HG03457 (cell line): Measurements from ENCODE around the gene AATF.

Experiments used
- ATAC-seq: cut with Tn5 transposase; IDR thresholded peaks from one replicate; pipeline ENCODE4 v1.9.1; 2021; ENCODE audit warnings: moderate number of reproducible peaks; ENCODE audit not compliant: unreplicated experiment

AATF gene, protein sequence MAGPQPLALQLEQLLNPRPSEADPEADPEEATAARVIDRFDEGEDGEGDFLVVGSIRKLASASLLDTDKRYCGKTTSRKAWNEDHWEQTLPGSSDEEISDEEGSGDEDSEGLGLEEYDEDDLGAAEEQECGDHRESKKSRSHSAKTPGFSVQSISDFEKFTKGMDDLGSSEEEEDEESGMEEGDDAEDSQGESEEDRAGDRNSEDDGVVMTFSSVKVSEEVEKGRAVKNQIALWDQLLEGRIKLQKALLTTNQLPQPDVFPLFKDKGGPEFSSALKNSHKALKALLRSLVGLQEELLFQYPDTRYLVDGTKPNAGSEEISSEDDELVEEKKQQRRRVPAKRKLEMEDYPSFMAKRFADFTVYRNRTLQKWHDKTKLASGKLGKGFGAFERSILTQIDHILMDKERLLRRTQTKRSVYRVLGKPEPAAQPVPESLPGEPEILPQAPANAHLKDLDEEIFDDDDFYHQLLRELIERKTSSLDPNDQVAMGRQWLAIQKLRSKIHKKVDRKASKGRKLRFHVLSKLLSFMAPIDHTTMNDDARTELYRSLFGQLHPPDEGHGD

DNA sequence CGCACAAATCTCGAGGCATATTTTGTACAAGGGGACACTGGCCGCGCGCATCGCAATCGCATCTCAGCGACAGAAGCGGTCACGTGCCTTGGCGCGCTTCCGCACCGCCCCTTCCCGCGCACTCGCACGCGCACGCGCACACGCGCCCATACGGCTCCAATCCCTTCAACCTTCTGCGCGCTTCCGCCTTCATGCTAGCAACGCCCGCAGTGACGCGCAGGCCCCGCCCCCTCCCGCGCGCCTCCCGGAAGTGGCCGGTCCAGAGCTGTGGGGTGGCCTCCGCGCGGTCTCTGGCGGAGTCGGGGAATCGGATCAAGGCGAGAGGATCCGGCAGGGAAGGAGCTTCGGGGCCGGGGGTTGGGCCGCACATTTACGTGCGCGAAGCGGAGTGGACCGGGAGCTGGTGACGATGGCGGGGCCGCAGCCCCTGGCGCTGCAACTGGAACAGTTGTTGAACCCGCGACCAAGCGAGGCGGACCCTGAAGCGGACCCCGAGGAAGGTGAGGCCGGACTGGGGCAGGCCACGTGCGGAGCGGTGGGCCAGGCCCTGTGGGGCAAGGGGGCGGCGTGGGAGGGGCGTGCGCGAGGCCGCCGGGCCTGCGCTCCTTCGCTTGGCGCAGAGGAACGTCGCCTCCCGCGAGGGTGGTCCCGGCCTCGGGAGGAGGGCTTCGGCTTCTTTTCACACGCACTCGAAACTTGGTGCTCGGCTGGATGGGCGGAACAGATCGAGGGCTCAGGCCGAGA is at the start of gene AATF:
Gene AATF, plus strand, starts transcription at position 238 of the 744 bp plus-strand sequence. Its CDS starts 172 bp downstream, at position 410.
- ATAC-seq, result peak; percentile 78

DNA sequence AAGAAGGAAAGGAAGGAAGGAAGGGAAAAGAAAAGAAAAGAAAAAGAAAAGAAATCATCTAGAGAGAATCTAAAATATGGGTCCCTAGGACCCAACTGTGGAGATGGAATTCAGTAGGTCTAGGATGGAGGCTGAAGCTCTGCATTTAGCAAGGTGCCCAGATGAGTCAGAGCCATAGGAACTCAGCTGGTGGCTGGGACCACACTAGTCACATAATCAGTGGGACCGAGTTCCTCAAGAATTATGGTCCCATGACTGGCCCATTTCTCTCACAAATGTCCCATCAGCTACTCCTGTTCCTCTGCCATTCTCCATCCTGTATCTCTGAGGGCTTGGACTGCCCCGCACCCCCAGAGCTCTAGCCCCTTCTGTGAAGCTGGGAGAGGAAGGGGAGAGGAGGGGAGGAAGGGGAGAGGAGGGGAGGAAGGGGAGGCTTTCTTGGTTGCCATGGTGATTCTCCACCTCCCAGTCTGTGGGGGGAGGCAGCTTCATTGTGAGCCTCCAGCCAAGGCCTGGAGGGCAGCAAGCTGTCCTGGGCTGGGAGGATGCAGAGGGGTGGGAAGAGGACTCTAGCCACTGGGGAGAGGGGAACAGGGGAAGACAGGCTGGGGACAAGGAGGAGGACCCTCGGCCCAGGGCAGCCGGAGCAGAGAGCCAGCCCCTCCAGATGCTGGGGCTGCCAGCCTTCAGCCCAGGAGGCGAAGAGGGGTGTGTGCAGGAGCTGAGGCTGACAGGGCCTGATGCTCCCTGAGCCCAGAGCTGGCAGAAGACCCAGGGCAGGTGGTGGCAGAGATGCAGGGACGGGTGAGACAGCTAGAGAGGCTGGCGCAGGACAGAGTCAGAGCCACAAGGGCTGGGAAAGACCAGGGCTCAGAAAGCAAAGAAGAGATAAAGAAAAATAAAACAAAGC is 49.2 kb upstream of the AATF start:
- no peak for ATAC-seq

DNA sequence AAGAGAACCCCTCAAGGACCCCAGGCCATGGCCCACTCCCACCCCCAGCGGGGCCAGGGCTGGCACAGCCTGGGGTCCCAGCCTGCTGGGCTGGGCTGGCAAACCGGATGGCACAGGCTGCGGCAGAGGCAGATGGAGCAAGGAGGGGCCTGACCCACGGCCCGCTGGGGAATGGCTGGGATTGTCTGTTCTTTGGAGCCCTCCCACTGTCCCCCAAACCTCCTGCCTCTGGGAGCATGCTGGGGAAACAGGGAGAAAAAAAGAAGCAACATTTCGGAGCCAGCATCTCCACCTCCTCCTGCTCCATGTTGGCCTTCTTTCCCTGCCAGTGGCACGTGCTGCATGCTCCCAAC is 48.6 kb upstream of the AATF start:
- ATAC-seq, result no peak

DNA sequence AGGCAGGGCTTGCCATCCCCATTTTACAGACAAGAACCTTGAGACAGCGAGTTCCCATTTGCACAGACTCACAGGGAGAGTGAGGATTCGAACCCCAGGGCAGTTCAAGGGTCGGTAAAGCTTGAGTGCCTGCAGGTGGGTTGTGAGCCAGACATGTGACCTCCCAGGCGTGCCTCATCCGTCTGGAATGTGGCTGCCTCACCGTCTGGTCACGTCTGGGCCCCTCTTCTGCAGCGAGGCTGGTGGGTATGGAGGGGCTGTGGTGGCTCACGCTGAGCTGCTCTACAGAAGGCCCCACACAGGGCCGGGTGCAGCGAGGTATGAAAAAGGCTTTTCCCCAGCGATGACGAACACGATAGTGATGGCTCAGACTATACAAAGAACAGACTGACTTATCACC is 47.2 kb upstream of the AATF start:
- ATAC-seq, result no peak

DNA sequence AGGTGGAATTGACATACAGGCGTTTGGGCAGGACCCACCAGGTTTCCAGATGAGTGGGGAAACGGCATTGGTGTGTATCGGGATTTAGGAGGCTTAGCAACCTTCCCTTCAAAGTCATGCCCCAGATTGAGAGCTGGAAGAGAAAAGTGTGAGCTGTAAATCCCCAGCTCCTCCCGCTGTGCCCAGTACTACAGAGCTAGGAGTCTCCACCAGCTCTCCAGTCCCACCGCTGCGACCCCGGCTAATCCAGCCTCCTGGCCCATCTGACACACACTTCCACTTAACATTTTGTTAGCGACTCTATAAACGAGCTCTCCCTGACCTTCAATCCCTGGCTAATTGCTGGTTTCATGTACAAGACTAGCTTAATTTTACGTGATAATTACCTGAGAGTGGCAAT is 41.3 kb upstream of the AATF start:
- no peak for ATAC-seq

DNA sequence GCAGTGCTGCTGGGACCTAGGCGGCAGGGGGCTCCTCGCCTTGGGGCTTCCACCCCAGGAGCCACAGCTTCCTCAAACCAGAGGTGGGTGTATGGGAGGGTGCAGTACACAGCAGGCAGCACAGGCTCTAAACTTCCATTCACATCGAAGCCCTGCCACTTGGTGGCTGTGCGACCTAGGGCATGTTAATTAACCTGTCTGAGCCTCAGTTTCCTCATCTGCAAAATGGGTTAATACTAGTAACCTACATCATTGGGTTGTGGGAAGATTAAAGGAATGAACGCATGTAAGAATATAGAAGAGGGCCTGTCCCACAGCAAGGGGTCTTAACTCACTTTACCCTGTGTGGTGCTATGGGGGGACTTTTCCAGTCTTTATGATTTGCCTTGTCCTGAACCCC is 38.2 kb upstream of the AATF start:
- no peak for ATAC-seq

DNA sequence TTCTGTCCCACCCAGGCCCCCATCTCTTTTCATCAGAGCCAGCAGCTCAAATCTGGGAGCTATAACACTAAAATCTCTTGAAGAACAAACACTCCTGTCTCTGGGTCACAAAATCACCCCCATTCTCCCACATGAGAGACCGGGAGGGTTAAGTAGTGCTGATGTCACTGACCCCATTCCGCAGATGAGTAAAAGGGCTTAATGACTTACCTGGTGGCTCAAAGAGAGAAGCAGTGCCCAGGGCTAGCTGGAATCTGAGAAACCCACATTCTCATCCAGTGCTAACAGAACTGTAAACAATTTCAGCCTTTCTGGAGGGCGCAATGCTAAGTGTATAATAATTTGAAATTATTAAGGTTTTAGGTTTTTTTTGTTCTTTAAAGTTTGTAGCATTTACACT is 37.8 kb upstream of the AATF start:
- no peak for ATAC-seq

DNA sequence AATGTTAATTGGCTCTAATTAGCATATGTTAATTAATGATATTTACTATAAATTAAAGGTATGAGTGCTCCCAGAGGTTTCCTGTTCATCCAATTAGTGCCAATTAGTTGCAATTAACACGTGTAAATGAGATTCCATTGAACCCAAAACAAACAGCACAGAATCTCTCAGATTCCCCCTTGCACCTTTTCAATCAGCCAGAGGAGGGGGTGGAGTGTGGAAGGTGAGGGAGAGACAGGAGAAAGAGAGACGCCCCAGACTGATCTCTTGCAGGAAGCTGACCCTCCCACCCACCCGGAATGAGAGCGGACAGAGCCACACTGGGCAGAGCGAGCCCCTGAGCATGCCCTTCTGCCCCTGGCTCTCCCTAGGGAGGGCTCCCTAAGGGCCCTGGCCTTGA is 35.6 kb upstream of the AATF start:
- no peak for ATAC-seq

DNA sequence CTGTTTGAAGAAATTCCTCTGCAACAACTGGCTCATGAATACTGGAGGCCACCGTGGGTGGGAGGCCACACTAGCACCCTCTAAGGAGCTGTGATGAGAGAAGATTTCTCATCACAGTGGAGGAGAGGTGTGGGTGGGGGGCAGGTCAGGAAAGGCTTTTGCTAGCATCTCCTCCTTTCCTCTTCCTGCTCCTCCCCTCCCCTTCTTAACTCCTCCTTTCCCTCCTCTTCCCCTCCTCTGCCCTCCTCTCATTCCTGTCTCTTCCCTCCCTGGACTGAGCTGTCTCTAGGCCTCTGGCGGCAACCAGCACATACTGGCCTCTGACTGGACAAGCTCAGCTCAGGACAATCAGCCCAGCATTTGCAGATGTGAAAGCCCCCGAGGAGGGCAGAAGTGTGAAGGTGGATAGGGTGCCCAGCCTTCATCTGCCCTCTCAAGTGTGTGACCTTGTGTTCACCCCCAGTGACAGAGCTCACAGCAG is 30.5 kb upstream of the AATF start:
- no peak for ATAC-seq

DNA sequence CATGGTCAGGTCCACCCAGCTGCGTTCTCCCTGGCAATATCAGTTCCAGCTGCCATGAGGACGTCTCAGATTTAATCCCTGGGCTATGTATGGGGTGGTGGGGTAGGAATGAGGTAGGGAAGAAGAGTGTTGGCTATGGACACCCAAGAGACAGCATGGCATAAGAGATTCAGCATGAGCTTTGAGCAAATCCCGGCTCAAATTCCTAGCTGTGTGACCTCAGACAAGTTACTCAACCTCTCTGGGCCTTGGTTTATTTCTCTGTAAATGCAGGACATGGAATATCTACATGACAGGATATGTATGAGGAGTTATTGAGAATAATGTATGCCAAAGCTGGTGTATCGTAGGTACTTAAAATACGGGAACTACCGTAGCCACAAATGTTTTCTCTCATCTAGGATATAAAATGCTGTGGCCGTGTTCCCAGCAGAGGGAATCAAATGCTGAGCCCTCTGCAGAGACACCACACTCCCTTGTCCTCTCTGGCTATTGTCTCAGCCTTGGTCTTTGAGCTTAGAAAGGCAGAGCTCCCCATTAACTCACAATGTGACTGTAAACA is 29.3 kb upstream of the AATF start:
- no peak for ATAC-seq

DNA sequence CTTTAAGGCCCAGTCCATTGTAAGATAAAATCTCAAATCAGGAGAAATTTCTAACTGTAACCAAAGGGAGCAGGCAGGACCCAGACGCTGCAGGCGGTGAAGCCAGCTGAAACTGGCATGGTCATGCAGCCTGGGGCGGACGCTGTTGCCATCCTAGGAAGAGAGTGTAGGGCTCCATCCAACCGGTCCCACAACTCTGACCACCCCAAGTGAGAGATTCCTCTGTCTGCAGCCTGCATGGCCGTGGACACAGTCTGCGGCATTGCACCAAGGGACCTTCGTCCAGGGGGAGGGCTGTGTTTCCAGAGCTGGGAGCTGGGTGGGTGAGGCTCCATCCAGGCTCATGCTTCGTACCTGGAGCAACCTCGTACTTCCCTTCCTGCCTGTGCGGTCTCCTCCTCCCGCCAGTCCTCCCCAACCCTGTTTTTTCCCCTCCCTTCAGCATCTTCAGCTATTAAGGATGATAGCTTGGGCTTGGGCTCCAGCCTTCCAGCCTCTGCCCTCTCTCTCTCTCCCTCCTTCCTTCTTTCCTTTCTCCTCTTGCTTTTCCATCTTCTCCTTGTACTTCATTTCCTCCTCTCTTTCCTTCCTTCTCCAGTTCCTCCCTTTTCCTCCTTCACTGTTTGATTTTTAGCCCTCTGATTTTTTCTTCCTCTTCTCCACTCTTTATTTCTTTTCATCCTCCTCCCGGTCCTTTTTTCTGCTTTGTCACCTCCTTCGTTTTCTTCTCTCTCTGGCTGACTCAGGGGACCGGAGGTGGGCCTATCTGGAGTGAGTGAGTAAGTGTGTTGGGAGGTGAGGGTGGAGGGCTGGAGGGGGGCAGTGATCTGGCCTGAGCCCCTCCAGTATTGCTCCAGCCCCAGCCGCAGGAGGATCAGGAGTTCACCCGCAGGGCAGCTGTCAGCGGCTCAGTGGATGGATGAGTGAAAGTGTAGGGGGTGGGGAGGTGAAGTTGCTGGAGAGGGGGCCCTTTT is 28.4 kb upstream of the AATF start:
- no peak for ATAC-seq

DNA sequence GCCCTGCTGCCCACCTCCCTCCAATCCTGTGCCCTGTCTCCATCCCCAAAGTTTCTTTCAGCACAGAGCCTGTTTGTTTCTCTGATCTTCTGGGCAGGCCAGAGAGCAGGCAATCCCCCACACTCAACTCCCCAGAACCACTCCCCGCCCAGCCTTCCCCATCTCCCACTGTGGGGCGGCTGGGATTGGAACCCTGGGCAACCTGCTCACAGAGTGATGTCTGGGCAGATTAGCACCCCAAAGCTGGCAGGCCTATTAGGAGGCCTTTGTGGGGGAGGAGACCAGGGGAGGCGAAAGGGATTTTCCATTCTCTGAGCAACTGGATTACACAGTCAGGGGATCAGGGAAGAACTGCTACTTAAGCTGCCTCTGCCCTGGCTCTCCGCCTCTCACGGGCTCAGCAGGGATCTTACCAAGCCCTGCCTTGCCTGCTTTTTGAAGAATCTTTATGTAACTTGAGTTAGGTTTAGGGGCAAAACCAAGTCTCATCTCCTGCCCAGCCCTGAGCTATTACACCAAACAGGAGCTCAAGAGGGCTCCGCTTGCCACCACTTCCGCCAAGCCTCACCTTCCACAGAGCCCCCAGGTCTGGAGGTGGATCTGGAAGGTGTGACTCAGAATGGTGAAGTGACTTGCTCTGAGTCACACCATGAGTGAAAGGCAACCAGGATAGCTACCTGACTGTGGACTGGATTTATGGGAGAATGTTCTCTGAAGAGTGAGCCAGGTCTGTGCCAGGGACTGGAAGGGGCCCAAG is 27.5 kb upstream of the AATF start:
- no peak for ATAC-seq

DNA sequence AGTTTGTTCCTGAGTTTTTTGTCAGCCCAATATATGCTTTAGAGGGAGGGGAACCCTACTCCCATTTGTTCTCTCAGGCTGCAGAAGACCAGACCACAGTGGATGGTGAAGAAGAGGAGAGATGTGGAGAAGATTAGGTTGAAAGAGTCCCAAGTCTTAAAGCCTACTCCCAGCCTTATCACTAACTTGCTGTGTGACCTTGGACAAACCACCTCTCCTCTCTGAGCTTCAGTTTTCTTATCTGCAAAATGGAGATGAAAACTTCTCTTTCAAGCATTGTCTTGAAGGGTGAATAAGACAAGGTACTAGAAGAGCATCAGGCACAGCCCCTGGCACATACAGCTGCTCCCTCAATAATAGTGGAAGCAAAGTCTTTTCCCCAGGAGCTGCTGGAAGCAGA is 26.6 kb upstream of the AATF start:
- no peak for ATAC-seq

DNA sequence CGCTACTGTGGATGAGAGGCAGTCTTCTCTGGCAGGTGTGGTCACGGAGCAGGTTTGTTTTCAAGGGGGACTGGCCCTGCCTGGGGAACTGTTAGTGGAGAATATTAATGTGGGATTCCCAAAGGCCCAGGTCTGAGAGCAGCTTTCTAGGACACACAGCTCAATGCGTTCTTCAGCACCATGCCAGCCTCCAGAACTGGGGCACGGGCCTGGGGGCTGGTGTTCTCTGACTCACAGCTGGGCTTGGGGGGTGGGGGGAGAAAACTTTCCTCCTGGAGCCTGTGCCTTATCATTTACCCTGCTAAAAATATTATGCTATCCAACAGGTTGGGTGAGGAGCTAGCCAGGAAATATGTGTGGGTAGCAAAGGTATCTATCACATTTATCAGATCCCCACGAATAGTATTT is 24.9 kb upstream of the AATF start:
- no peak for ATAC-seq

DNA sequence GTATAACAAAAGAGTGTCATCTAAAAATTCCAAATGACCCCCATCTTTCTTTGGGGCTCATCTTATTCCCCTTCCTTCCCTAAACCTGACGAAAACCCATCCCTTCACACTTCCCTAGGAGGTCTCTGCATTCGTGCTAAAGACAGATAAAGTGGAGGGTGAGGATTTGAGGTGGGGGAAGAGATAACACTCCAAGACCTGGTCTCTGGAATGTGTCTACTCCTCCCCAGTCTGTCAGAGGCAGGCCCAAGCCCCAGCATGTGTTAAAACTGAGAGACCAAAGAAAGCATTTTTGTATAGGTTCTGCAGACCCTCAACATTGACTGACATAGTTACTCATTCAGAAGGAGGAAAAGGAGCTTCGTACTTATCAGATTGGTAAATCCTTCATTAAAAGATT is 22.5 kb upstream of the AATF start:
- ATAC-seq, result no peak

DNA sequence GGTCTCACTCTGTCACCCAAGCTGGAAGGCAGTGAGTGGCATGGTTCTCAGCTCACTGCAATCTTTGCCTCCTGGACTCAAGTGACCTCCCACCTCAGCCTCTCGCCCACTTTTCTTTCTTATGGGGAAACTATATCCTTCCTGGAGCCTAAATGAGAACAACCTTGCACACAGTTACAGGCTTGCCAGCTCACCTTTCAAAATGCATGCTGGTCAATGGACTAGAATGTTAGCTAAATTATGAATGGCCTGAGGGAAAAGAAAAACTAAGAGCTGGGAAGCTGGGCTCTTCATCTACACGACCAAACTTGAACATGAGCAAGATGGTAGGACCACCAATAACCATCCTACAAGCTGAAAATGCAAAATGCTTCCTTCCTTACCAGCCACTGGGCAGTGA is 22.1 kb upstream of the AATF start:
- ATAC-seq, result no peak

DNA sequence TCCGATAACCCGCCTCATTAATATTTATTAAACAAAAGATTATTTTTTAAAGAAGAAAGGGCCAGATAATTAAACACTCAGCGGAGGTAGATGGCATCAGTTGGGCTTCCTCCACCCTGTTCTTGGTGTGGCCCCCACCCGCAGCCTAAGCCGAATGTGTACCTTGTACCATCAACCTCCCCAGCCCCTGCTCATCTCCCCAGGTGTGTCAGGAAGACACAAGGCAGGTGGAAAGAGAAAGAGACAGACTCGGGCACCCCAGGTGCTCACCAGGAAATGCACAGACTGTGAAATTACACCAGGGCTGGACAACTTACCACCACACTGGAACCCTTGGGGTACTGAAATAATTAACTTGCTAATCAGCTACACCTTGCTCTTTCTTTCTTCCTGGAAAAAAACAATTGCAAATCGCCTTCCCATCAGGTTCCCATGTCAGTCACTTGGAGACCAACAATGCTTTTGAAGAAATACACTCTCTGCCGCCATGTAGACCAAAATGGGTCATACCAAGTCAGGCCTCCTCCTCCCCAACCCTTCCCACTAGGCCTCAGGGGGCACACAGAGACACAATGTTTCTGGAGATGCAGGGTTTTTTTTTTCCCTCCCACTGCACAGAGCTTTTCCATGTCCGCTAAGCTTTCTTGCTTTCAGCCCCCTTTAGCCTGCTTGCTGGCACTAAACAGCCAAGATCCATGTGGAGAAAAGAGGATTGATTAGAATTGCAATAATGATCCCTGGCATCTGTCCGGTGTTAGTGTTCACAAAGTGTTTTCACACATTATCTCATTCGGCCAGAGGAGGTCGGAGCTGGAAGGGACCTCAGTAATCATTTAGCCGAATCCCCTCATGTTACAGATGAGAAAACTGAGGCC is 20.0 kb upstream of the AATF start:
- ATAC-seq, result no peak
